ENCODE measurements around the gene ENTPD6. TPM values are rescaled to one million over a fixed set of nuclear protein-coding genes. Genes with fewer than 3 reads are reported as not detected.

ENTPD6 gene
- total RNA-seq, 1 donor from 2014 or later = 117 TPM

- DNase-seq (ENCODE audit: low read depth) = no peak
- FAIRE-seq = no peak
- no peak overlapping the region for H3K4me3 ChIP-seq (ENCODE audit: low read depth, low read length)
- TF ChIP-seq CTCF (IDR thresholded peaks at IDR 0.05; ENCODE audit: insufficient read depth, low read length, severe bottlenecking) = no peak
- no peaks in the 10 kb centered on the region for H3K27me3 ChIP-seq (ENCODE audit: control insufficient read depth, insufficient read depth, low read length)
- H3K36me3 ChIP-seq (ENCODE audit: control insufficient read depth, insufficient read depth, low read length) = peaks cover 67% of the 10 kb centered on the region
Measured at GRCh38 chr20:25273541-25274358, 78.2 kb downstream of the ENTPD6 start.

- Histone ChIP-seq H3K4me3 (ENCODE audit: low read depth, low read length) (no peak overlapping the region), H3K27me3 (ENCODE audit: control insufficient read depth, insufficient read depth, low read length) (no peaks in the 10 kb centered on the region), H3K36me3 (ENCODE audit: control insufficient read depth, insufficient read depth, low read length) (peaks cover 68% of the 10 kb centered on the region)
- DNase-seq (ENCODE audit: low read depth) (no peak), FAIRE-seq (no peak)
- no peak for TF ChIP-seq CTCF (IDR thresholded peaks at IDR 0.05; ENCODE audit: insufficient read depth, low read length, severe bottlenecking)
Measured at GRCh38 chr20:25274481-25274880, 79.0 kb downstream of the ENTPD6 start.

GRCh38 chr20:25274891-25275812, 79.6 kb downstream of the ENTPD6 start:
- TF ChIP-seq CTCF (IDR thresholded peaks at IDR 0.05; ENCODE audit: insufficient read depth, low read length, severe bottlenecking) = no peak
- peaks cover 69% of the 10 kb centered on the region for H3K36me3 ChIP-seq (ENCODE audit: control insufficient read depth, insufficient read depth, low read length)
- H3K4me3 ChIP-seq (ENCODE audit: low read depth, low read length) = no peak overlapping the region
- FAIRE-seq (no peak), DNase-seq (ENCODE audit: low read depth) (no peak)
- H3K27me3 ChIP-seq (ENCODE audit: control insufficient read depth, insufficient read depth, low read length) = no peaks in the 10 kb centered on the region

GRCh38 chr20:25275813-25276532, 80.5 kb downstream of the ENTPD6 start:
- Histone ChIP-seq H3K27me3 (ENCODE audit: control insufficient read depth, insufficient read depth, low read length) (no peaks in the 10 kb centered on the region), H3K4me3 (ENCODE audit: low read depth, low read length) (no peak overlapping the region), H3K36me3 (ENCODE audit: control insufficient read depth, insufficient read depth, low read length) (peaks cover 73% of the 10 kb centered on the region)
- no peak for TF ChIP-seq CTCF (IDR thresholded peaks at IDR 0.05; ENCODE audit: insufficient read depth, low read length, severe bottlenecking)
- DNase-seq (ENCODE audit: low read depth) = no peak
- FAIRE-seq = no peak

Other genes starting within 250 kb of the ENTPD6 start
- gene CST7, start 246.4 kb upstream of the ENTPD6 start, total RNA-seq = not detected in 2 replicates
- gene APMAP, start 203.0 kb upstream of the ENTPD6 start, total RNA-seq = 207 and 221 TPM in 2 replicates
- gene ACSS1, start 137.6 kb upstream of the ENTPD6 start, total RNA-seq = 0.64 and 1.8 TPM in 2 replicates
- not detected in 2 replicates for gene VSX1, start 113.6 kb upstream of the ENTPD6 start, total RNA-seq
- 213 and 243 TPM in 2 replicates for gene PYGB, start 52.4 kb downstream of the ENTPD6 start, total RNA-seq
- gene ABHD12, start 195.1 kb downstream of the ENTPD6 start, total RNA-seq = 21.6 and 33.0 TPM in 2 replicates
- gene GINS1, start 212.0 kb downstream of the ENTPD6 start, total RNA-seq = 1.1 and 1.4 TPM in 2 replicates

All from bronchial epithelial cell (primary cell).